ENCODE data around the gene SESTD1. TPM values are rescaled to one million over a fixed set of nuclear protein-coding genes. Genes with fewer than 3 reads are reported as not detected.
A peak's percentile ranks its signal among the peaks of the same experiment; 100 is the strongest.
"Not testable (repeated sequence)": the region's sequence is repeated elsewhere in the genome, so short reads cannot be mapped to it uniquely, and the experiment has no call there.

Gene SESTD1
- total RNA-seq, 2 donors from 2014 or later: 16.1 to 16.3 TPM

- peak; percentile 59 for ATAC-seq
- no peaks in the 10 kb centered on the region for H3K36me3 Mint-ChIP-seq (ENCODE audit: low read depth)
Measured at GRCh38 chr2:179218848-179219594, 45.6 kb downstream of the SESTD1 start.

GRCh38 chr2:179214671-179215070, 50.0 kb downstream of the SESTD1 start:
- H3K4me3 Mint-ChIP-seq; H3K27me3 Mint-ChIP-seq; H3K9me3 ChIP-seq (ENCODE audit: control insufficient read depth, low read length, poor library complexity, severe bottlenecking); H3K36me3 Mint-ChIP-seq (ENCODE audit: low read depth); ATAC-seq; H3K27ac Mint-ChIP-seq; DNase-seq; H3K4me1 Mint-ChIP-seq: not testable (repeated sequence)

More at GRCh38 chr2:179218848-179219594, 45.6 kb downstream of the SESTD1 start:
- Mint-ChIP-seq H3K4me3 (no peak overlapping the region), H3K27me3 (no peaks in the 10 kb centered on the region), H3K27ac (no peak overlapping the region), H3K4me1 (no peaks in the 10 kb centered on the region)
- no peaks in the 10 kb centered on the region for H3K9me3 ChIP-seq (ENCODE audit: control insufficient read depth, low read length, poor library complexity, severe bottlenecking)
- DNase-seq: peak in 1 of 3 donors; percentile 21

GRCh38 chr2:179211355-179211754, 53.3 kb downstream of the SESTD1 start:
- Mint-ChIP-seq H3K27me3 (no peaks in the 10 kb centered on the region), H3K4me3 (no peak overlapping the region), H3K4me1 (no peaks in the 10 kb centered on the region), H3K27ac (no peak overlapping the region), H3K36me3 (ENCODE audit: low read depth) (no peaks in the 10 kb centered on the region)
- ATAC-seq: no peak
- no peaks in the 10 kb centered on the region for H3K9me3 ChIP-seq (ENCODE audit: control insufficient read depth, low read length, poor library complexity, severe bottlenecking)
- DNase-seq: no peak

GRCh38 chr2:179208277-179208676, 56.4 kb downstream of the SESTD1 start:
- H3K4me3 Mint-ChIP-seq, H3K4me1 Mint-ChIP-seq, H3K27ac Mint-ChIP-seq: not testable (repeated sequence)

GRCh38 chr2:179207047-179207446, 57.6 kb downstream of the SESTD1 start:
- H3K27ac Mint-ChIP-seq: no peak overlapping the region
- H3K36me3 Mint-ChIP-seq (ENCODE audit: low read depth): no peaks in the 10 kb centered on the region
- ATAC-seq (no peak), DNase-seq (no peak)
- H3K27me3 Mint-ChIP-seq: no peaks in the 10 kb centered on the region
- H3K4me3 Mint-ChIP-seq: no peak overlapping the region
- no peaks in the 10 kb centered on the region for H3K4me1 Mint-ChIP-seq
- no peaks in the 10 kb centered on the region for H3K9me3 ChIP-seq (ENCODE audit: control insufficient read depth, low read length, poor library complexity, severe bottlenecking)

More at GRCh38 chr2:179208277-179208676, 56.4 kb downstream of the SESTD1 start:
- H3K27me3 Mint-ChIP-seq; H3K36me3 Mint-ChIP-seq (ENCODE audit: low read depth); ATAC-seq; H3K9me3 ChIP-seq (ENCODE audit: control insufficient read depth, low read length, poor library complexity, severe bottlenecking); DNase-seq: not testable (repeated sequence)

GRCh38 chr2:179201869-179202268, 62.8 kb downstream of the SESTD1 start:
- H3K36me3 Mint-ChIP-seq (ENCODE audit: low read depth): peaks cover 2% of the 10 kb centered on the region
- ATAC-seq (no peak), DNase-seq (no peak)
- no peaks in the 10 kb centered on the region for H3K27me3 Mint-ChIP-seq
- no peak overlapping the region for H3K27ac Mint-ChIP-seq
- no peaks in the 10 kb centered on the region for H3K4me1 Mint-ChIP-seq
- H3K4me3 Mint-ChIP-seq: no peak overlapping the region
- no peaks in the 10 kb centered on the region for H3K9me3 ChIP-seq (ENCODE audit: control insufficient read depth, low read length, poor library complexity, severe bottlenecking)

GRCh38 chr2:179195926-179196590, 68.6 kb downstream of the SESTD1 start:
- H3K27ac Mint-ChIP-seq, H3K4me3 Mint-ChIP-seq: not testable (repeated sequence)

GRCh38 chr2:179195141-179195540, 69.5 kb downstream of the SESTD1 start:
- no peak overlapping the region for H3K4me3 Mint-ChIP-seq
- H3K4me1 Mint-ChIP-seq: no peaks in the 10 kb centered on the region
- H3K36me3 Mint-ChIP-seq (ENCODE audit: low read depth): peaks cover 2% of the 10 kb centered on the region
- ATAC-seq (no peak), DNase-seq (no peak)
- H3K27ac Mint-ChIP-seq: no peak overlapping the region
- no peaks in the 10 kb centered on the region for H3K9me3 ChIP-seq (ENCODE audit: control insufficient read depth, low read length, poor library complexity, severe bottlenecking)
- H3K27me3 Mint-ChIP-seq: no peaks in the 10 kb centered on the region

More at GRCh38 chr2:179195926-179196590, 68.6 kb downstream of the SESTD1 start:
- H3K9me3 ChIP-seq (ENCODE audit: control insufficient read depth, low read length, poor library complexity, severe bottlenecking); H3K36me3 Mint-ChIP-seq (ENCODE audit: low read depth); ATAC-seq; DNase-seq; H3K4me1 Mint-ChIP-seq; H3K27me3 Mint-ChIP-seq: not testable (repeated sequence)

- no peaks in the 10 kb centered on the region for H3K9me3 ChIP-seq (ENCODE audit: control insufficient read depth, low read length, poor library complexity, severe bottlenecking)
- ATAC-seq (no peak), DNase-seq (no peak)
- Mint-ChIP-seq H3K27ac (no peak overlapping the region), H3K36me3 (ENCODE audit: low read depth) (peaks cover 1% of the 10 kb centered on the region), H3K4me3 (no peak overlapping the region), H3K4me1 (no peaks in the 10 kb centered on the region), H3K27me3 (no peaks in the 10 kb centered on the region)
Measured at GRCh38 chr2:179193759-179194394, 70.8 kb downstream of the SESTD1 start.

GRCh38 chr2:179191110-179191509, 73.5 kb downstream of the SESTD1 start:
- Mint-ChIP-seq H3K4me3 (no peak overlapping the region), H3K36me3 (ENCODE audit: low read depth) (no peaks in the 10 kb centered on the region), H3K27me3 (no peaks in the 10 kb centered on the region), H3K27ac (no peak overlapping the region), H3K4me1 (no peaks in the 10 kb centered on the region)
- H3K9me3 ChIP-seq (ENCODE audit: control insufficient read depth, low read length, poor library complexity, severe bottlenecking): no peaks in the 10 kb centered on the region
- ATAC-seq: no peak
- DNase-seq: no peak

GRCh38 chr2:179186126-179186525, 78.5 kb downstream of the SESTD1 start:
- H3K4me3 Mint-ChIP-seq: no peak overlapping the region
- ATAC-seq (no peak), DNase-seq (no peak)
- H3K9me3 ChIP-seq (ENCODE audit: control insufficient read depth, low read length, poor library complexity, severe bottlenecking): no peaks in the 10 kb centered on the region
- H3K4me1 Mint-ChIP-seq: no peaks in the 10 kb centered on the region
- no peaks in the 10 kb centered on the region for H3K27me3 Mint-ChIP-seq
- no peaks in the 10 kb centered on the region for H3K36me3 Mint-ChIP-seq (ENCODE audit: low read depth)
- no peak overlapping the region for H3K27ac Mint-ChIP-seq

GRCh38 chr2:179184610-179185009, 80.0 kb downstream of the SESTD1 start:
- Mint-ChIP-seq H3K4me3 (no peak overlapping the region), H3K36me3 (ENCODE audit: low read depth) (no peaks in the 10 kb centered on the region), H3K4me1 (no peaks in the 10 kb centered on the region), H3K27ac (no peak overlapping the region), H3K27me3 (no peaks in the 10 kb centered on the region)
- no peak for ATAC-seq
- no peaks in the 10 kb centered on the region for H3K9me3 ChIP-seq (ENCODE audit: control insufficient read depth, low read length, poor library complexity, severe bottlenecking)
- DNase-seq: no peak

- ATAC-seq (no peak), DNase-seq (no peak)
- H3K27ac Mint-ChIP-seq: no peak overlapping the region
- no peaks in the 10 kb centered on the region for H3K36me3 Mint-ChIP-seq (ENCODE audit: low read depth)
- H3K4me3 Mint-ChIP-seq: no peak overlapping the region
- no peaks in the 10 kb centered on the region for H3K9me3 ChIP-seq (ENCODE audit: control insufficient read depth, low read length, poor library complexity, severe bottlenecking)
- H3K4me1 Mint-ChIP-seq: no peaks in the 10 kb centered on the region
- H3K27me3 Mint-ChIP-seq: no peaks in the 10 kb centered on the region
Measured at GRCh38 chr2:179181002-179181401, 83.6 kb downstream of the SESTD1 start.
